Naive thymus-derived CD4-positive, alpha-beta T cell (primary cell): ENCODE measurements around the gene COX6B1. TPM values are rescaled to one million over a fixed set of nuclear protein-coding genes. Genes with fewer than 3 reads are reported as not detected.

Experiments
- ATAC-seq: fragments of 150-1000 bp; cut with Tn5 transposase; 2 replicates; pipeline ENCODE4 v1.10.0; 2021; ENCODE audit warnings: mild to moderate bottlenecking, moderate library complexity
- CTCF ChIA-PET: fragments of 350-600 bp; sonication (Branson Sonifier 250); formaldehyde crosslinking; loops from one replicate; lab custom pipeline; 2021; ENCODE audit warnings: antibody characterized with exemption; lab: Charles Lee
- POLR2A ChIA-PET: fragments of 350-600 bp; sonication (Branson Sonifier 250); formaldehyde crosslinking; loops from one replicate; lab custom pipeline; 2021; ENCODE audit warnings: antibody characterized with exemption, inconsistent platforms; lab: Charles Lee
- DNase-seq, 9 donors: peaks; one replicate each; pipeline versions ENCODE4 v3.0.0 to v3.0.0-alpha.2; 2020 to 2022; ENCODE audit warnings: mixed read lengths in 1 of 9
- H3K27ac ChIP-seq: one replicate; pipeline ENCODE4 v1.7.0; 2013; ENCODE audit warnings: mild to moderate bottlenecking, low read depth, low read length, moderate library complexity
- H3K27me3 ChIP-seq, 2 donors: one replicate each; pipeline ENCODE4 v1.7.0; 2013; ENCODE audit warnings: low read length in 2 of 2, mild to moderate bottlenecking in 2 of 2, moderate library complexity in 2 of 2; ENCODE audit not compliant: control insufficient read depth in 2 of 2, insufficient read depth in 2 of 2
- H3K36me3 ChIP-seq, 3 experiments: 1 replicate in 2 of 3; 2 replicates in 1 of 3; pipeline ENCODE4 v1.7.0; 2013; ENCODE audit warnings: low read length in 3 of 3, mild to moderate bottlenecking in 3 of 3, moderate library complexity in 1 of 3; ENCODE audit not compliant: insufficient read depth in 3 of 3, control insufficient read depth in 2 of 3
- H3K4me1 ChIP-seq, 2 donors: one replicate each; pipeline ENCODE4 v1.7.0; 2013; ENCODE audit warnings: low read length in 2 of 2, mild to moderate bottlenecking in 2 of 2, moderate library complexity in 1 of 2; ENCODE audit not compliant: control insufficient read depth in 2 of 2, insufficient read depth in 2 of 2
- H3K4me3 ChIP-seq: 2 replicates; pipeline ENCODE4 v1.7.0; 2013; ENCODE audit warnings: mild to moderate bottlenecking, low read length
- H3K9me3 ChIP-seq, 3 experiments: 1 replicate in 2 of 3; 2 replicates in 1 of 3; pipeline ENCODE4 v1.7.0; 2013; ENCODE audit warnings: low read length in 3 of 3; ENCODE audit not compliant: control insufficient read depth in 2 of 3
- H3K27ac Mint-ChIP-seq, 9 donors: one replicate each; pipeline ENCODE4 v1.8.0; 2020 to 2022; ENCODE audit warnings: mixed read lengths in 9 of 9, mild to moderate bottlenecking in 8 of 9, moderate library complexity in 5 of 9, inconsistent platforms in 2 of 9
- H3K27me3 Mint-ChIP-seq, 5 donors: one replicate each; pipeline ENCODE4 v1.8.0; 2021 to 2022; ENCODE audit warnings: mixed read lengths in 5 of 5, mild to moderate bottlenecking in 1 of 5
- H3K36me3 Mint-ChIP-seq, 5 donors: one replicate each; pipeline ENCODE4 v1.8.0; 2020 to 2022; ENCODE audit warnings: mixed read lengths in 5 of 5, mild to moderate bottlenecking in 3 of 5, inconsistent platforms in 1 of 5
- H3K4me1 Mint-ChIP-seq, 7 donors: one replicate each; pipeline ENCODE4 v1.8.0; 2020 to 2022; ENCODE audit warnings: mixed read lengths in 7 of 7, mild to moderate bottlenecking in 3 of 7, inconsistent platforms in 1 of 7
- H3K4me3 Mint-ChIP-seq, 10 donors: one replicate each; pipeline ENCODE4 v1.8.0; 2020 to 2022; ENCODE audit warnings: mild to moderate bottlenecking in 10 of 10, mixed read lengths in 10 of 10, moderate library complexity in 6 of 10, inconsistent platforms in 2 of 10
- H3K9me3 Mint-ChIP-seq, 11 donors: one replicate each; pipeline ENCODE4 v1.8.0; 2020 to 2022; ENCODE audit warnings: mixed read lengths in 11 of 11, mild to moderate bottlenecking in 4 of 11, inconsistent platforms in 1 of 11, moderate library complexity in 1 of 11
- intact Hi-C, 2 donors: fragments of 100-400 bp; cut with micrococcal nuclease; formaldehyde crosslinking; loops; one replicate each; pipeline ENCODE4 v1.15.1; 2023
- polyA plus RNA-seq, 2 donors: library from polyadenylated mRNA; unstranded; fragments of 300-500 nt; fragmentation: Illumina TruSeq; gene quantifications; one replicate each; pipeline ENCODE4 v1.2.3, GENCODE V29; 2021
- total RNA-seq, 6 experiments: library from RNA in 5 of 6; stranded (reverse) in 5 of 6; gene quantifications; 1 replicate in 5 of 6; 2 replicates in 1 of 6; pipeline ENCODE4 v1.2.3 and lab custom pipeline; 2021 to 2026

Gene COX6B1
- total and polyA plus RNA-seq, 7 experiments from 2014 or later = 172 to 873 (median 237) TPM

DNA sequence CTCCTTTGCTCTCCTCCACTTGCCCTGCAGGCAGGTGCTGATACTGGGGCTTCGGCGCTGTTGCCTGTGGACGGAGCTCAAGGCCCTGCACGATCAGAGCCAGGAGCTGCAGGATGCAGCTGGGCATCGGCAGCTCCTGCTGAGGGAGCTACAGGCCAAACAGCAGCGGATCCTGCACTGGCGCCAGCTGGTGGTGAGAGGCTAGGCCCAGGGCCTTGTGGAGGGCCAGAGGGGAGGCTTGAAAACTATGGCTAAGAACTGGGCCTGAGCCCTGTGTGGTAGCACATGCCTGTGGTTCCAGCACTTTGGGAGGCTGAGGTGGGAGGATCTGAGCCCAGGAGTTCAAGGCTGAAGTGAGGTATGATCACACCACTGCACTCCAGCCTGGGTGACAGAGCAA, 29.3 kb upstream of the COX6B1 start:
- H3K27me3 ChIP-seq = no peaks in the 10 kb centered on the region
- H3K4me3 ChIP-seq = no peak overlapping the region
- peaks cover 0 to 1% (median 0%) of the 10 kb centered on the region in 11 donors for H3K9me3 Mint-ChIP-seq
- CTCF ChIA-PET = no interaction called here
- H3K9me3 ChIP-seq = no peaks in the 10 kb centered on the region
- H3K27me3 Mint-ChIP-seq = no peaks in the 10 kb centered on the region
- H3K4me3 Mint-ChIP-seq = no peak overlapping the region
- H3K4me1 Mint-ChIP-seq = peaks cover 0 to 6% (median 2%) of the 10 kb centered on the region in 7 donors
- intact Hi-C loops = no loop called here
- H3K36me3 Mint-ChIP-seq = peaks cover 0 to 21% (median 4%) of the 10 kb centered on the region in 5 donors
- no peak for ATAC-seq
- POLR2A ChIA-PET = interaction anchor here (0.7 kb wide), 1 partner anchor 428 kb away, joined by 4 read pairs; no protein-coding TSS in a partner anchor
- peaks cover 0 to 46% (median 0%) of the 10 kb centered on the region in 3 experiments for H3K36me3 ChIP-seq
- no peak for DNase-seq
- peak overlapping the region in 1 of 9 donors; percentile 31 for H3K27ac Mint-ChIP-seq
- H3K27ac ChIP-seq = no peak overlapping the region
- H3K4me1 ChIP-seq = no peaks in the 10 kb centered on the region

- H3K4me1 Mint-ChIP-seq = peaks cover 0 to 6% (median 0%) of the 10 kb centered on the region in 7 donors
- peaks cover 0 to 21% (median 4%) of the 10 kb centered on the region in 5 donors for H3K36me3 Mint-ChIP-seq
- Histone ChIP-seq H3K4me1 (no peaks in the 10 kb centered on the region), H3K4me3 (no peak overlapping the region), H3K27me3 (no peaks in the 10 kb centered on the region), H3K27ac (no peak overlapping the region), H3K9me3 (no peaks in the 10 kb centered on the region), H3K36me3 (peaks cover 0 to 46% (median 0%) of the 10 kb centered on the region in 3 experiments)
- POLR2A ChIA-PET = interaction anchor here (0.7 kb wide), 1 partner anchor 427 kb away, joined by 4 read pairs; no protein-coding TSS in a partner anchor
- CTCF ChIA-PET = no interaction called here
- DNase-seq (no peak), ATAC-seq (no peak)
- no peak overlapping the region for H3K27ac Mint-ChIP-seq
- no peaks in the 10 kb centered on the region for H3K27me3 Mint-ChIP-seq
- H3K4me3 Mint-ChIP-seq = no peak overlapping the region
- intact Hi-C loops = no loop called here
- peaks cover 0 to 1% (median 0%) of the 10 kb centered on the region in 11 donors for H3K9me3 Mint-ChIP-seq
These were observed 28.7 kb upstream of the COX6B1 start for GRCh38 chr19:35619290-35619923.

GRCh38 chr19:35620001-35620400, 28.1 kb upstream of the COX6B1 start:
- H3K4me1 Mint-ChIP-seq = peaks cover 0 to 6% (median 0%) of the 10 kb centered on the region in 7 donors
- Histone ChIP-seq H3K4me3 (no peak overlapping the region), H3K36me3 (peaks cover 0 to 41% (median 0%) of the 10 kb centered on the region in 3 experiments), H3K9me3 (no peaks in the 10 kb centered on the region), H3K4me1 (no peaks in the 10 kb centered on the region), H3K27me3 (no peaks in the 10 kb centered on the region), H3K27ac (no peak overlapping the region)
- DNase-seq (no peak), ATAC-seq (no peak)
- peaks cover 0 to 1% (median 0%) of the 10 kb centered on the region in 11 donors for H3K9me3 Mint-ChIP-seq
- ChIA-PET CTCF (no interaction called here), POLR2A (no interaction called here)
- H3K27ac Mint-ChIP-seq = peak overlapping the region in 1 of 9 donors; percentile 43
- intact Hi-C loops = no loop called here
- peaks cover 0 to 17% (median 4%) of the 10 kb centered on the region in 5 donors for H3K36me3 Mint-ChIP-seq
- no peaks in the 10 kb centered on the region for H3K27me3 Mint-ChIP-seq
- no peak overlapping the region for H3K4me3 Mint-ChIP-seq

DNA sequence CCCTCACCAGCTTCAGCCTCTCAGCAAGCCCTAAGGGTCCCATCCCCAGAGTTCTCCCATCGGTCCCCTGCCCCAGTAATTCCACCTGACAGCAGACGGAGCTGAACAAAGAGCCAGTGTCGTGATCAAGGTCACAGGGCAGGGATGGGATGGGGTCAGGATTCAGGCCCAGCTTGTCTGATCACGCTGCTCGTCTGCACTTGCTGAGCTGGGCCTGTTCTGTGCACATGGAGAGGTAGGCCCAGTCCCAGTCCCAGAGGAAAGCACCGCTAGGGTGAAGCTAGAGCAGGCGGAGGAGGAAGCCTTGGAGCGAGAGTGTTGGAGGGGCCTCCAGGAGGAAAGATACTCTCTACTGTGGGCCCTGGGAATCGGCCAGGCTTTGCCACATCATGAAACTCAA, 26.4 kb upstream of the COX6B1 start:
- H3K27ac Mint-ChIP-seq = peak overlapping the region in 3 of 9 donors; percentile 48 to 88 (median 74)

DNA sequence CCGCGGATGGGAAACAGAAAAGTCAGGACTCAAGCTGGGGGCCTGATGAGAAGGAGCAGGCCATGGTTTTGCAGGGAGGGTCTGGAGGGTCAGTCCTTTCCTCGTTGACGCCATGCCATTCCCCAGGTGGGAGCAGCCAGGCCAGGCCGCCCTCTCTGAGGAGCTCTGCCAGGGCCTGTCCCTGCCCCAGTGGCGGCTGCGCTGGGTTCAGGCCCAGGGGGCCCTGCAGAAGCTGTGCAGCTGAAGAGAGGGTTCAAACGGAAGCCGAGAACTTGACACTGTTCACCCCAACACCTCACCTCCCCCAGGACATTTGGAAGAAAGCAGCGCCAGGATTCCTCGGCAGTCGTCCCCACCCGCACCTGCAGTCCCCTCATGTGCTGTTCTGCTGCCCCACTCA, 25.4 kb upstream of the COX6B1 start:
- POLR2A ChIA-PET = interaction anchor here (1.3 kb wide), 1 partner anchor 17 kb away, joined by 4 read pairs; no protein-coding TSS in a partner anchor
- intact Hi-C loops = no loop called here
- H3K27me3 ChIP-seq = no peaks in the 10 kb centered on the region
- H3K36me3 ChIP-seq = peaks cover 0 to 20% (median 0%) of the 10 kb centered on the region in 3 experiments
- H3K27me3 Mint-ChIP-seq = no peaks in the 10 kb centered on the region
- peak overlapping the region in 2 of 9 donors; percentile 18 to 19 for H3K27ac Mint-ChIP-seq
- ATAC-seq (no peak), DNase-seq (no peak)
- no peaks in the 10 kb centered on the region for H3K9me3 ChIP-seq
- H3K4me3 Mint-ChIP-seq = no peak overlapping the region
- peaks cover 0 to under 1% of the 10 kb centered on the region in 2 donors for H3K4me1 ChIP-seq
- CTCF ChIA-PET = no interaction called here
- H3K9me3 Mint-ChIP-seq = peaks cover 0 to 1% (median 0%) of the 10 kb centered on the region in 11 donors
- peaks cover 0 to 12% (median 0%) of the 10 kb centered on the region in 5 donors for H3K36me3 Mint-ChIP-seq
- H3K4me3 ChIP-seq = no peak overlapping the region
- no peak overlapping the region for H3K27ac ChIP-seq
- peaks cover 0 to 6% (median 2%) of the 10 kb centered on the region in 7 donors for H3K4me1 Mint-ChIP-seq

More for the DNA sequence above, 26.4 kb upstream of the COX6B1 start:
- no peaks in the 10 kb centered on the region for H3K27me3 Mint-ChIP-seq
- no peaks in the 10 kb centered on the region for H3K4me1 ChIP-seq
- no peaks in the 10 kb centered on the region for H3K27me3 ChIP-seq
- intact Hi-C loops = no loop called here
- no peak overlapping the region for H3K4me3 ChIP-seq
- ChIA-PET CTCF (no interaction called here), POLR2A (interaction anchor here (1.3 kb wide), 1 partner anchor 16 kb away, joined by 4 read pairs; no protein-coding TSS in a partner anchor)
- H3K4me1 Mint-ChIP-seq = peaks cover 0 to 6% (median 2%) of the 10 kb centered on the region in 7 donors
- H3K4me3 Mint-ChIP-seq = no peak overlapping the region
- H3K9me3 ChIP-seq = no peaks in the 10 kb centered on the region
- DNase-seq (no peak), ATAC-seq (no peak)
- peaks cover 0 to 30% (median 0%) of the 10 kb centered on the region in 3 experiments for H3K36me3 ChIP-seq
- H3K36me3 Mint-ChIP-seq = peaks cover 0 to 12% (median 0%) of the 10 kb centered on the region in 5 donors
- H3K9me3 Mint-ChIP-seq = peaks cover 0 to 1% (median 0%) of the 10 kb centered on the region in 11 donors
- no peak overlapping the region for H3K27ac ChIP-seq

DNA sequence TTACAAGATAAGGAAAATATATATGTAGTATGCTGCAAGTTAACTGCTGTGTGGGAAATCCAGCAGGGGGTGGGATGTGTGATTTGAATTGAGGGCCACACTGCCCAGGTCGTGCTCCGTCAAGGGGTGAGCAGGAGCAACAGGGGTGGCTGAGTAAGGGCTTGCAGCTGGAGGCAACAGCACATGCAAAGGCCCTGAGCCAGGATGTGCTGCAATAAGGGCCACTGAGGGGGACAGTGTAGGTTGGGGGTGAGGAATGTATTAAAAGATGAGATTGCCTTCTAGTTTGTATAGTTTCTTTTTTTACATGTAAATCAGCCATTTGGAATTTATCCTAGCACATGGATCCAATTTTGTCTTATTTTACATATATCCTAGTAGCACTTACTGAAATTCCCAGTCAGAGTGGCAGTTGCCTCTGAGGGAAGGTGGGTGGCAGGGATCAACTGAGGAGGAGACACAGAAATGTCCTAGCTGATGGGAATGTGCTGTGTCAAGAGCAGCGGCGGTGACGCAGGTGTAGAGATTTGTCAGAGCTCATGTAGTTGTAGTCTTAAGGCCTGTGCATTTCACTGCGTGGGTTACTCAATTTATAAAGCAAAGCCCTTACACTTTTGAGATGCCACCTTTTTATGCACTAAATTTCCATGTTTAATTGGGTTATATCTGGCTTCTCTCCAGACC, 24.7 kb upstream of the COX6B1 start:
- Mint-ChIP-seq H3K27ac (peak overlapping the region in 4 of 9 donors; percentile 8 to 68 (median 10)), H3K27me3 (no peaks in the 10 kb centered on the region), H3K4me1 (peaks cover 2 to 12% (median 6%) of the 10 kb centered on the region in 7 donors), H3K4me3 (no peak overlapping the region), H3K9me3 (peaks cover 0 to 1% (median 0%) of the 10 kb centered on the region in 11 donors), H3K36me3 (peaks cover 0 to 12% (median 0%) of the 10 kb centered on the region in 5 donors)
- Histone ChIP-seq H3K27ac (no peak overlapping the region), H3K4me1 (peaks cover 0 to 7% of the 10 kb centered on the region in 2 donors), H3K36me3 (peaks cover 0 to 16% (median 0%) of the 10 kb centered on the region in 3 experiments), H3K9me3 (no peaks in the 10 kb centered on the region), H3K4me3 (no peak overlapping the region), H3K27me3 (no peaks in the 10 kb centered on the region)
- ChIA-PET CTCF (no interaction called here), POLR2A (no interaction called here)
- intact Hi-C loops = no loop called here
- ATAC-seq = no peak
- DNase-seq = no peak
